ENCODE results near the gene MMP28. TPM values are rescaled to one million over a fixed set of nuclear protein-coding genes. Genes with fewer than 3 reads are reported as not detected.

MMP28 gene
- total and polyA plus RNA-seq, 10 of the 15 experiments (the other 5 are each of a cell fraction or from before 2014, with no cell fraction given), result not detected

- intact Hi-C loops (cut with micrococcal nuclease; ENCODE audit: unreplicated experiment) (no loop called here), in situ Hi-C loops (cut with MboI) (no loop called here)
- BruUV-seq (replicated peaks), result no TSS peak
- SMC1A ChIA-PET (ENCODE audit: uncharacterized antibody, unreplicated experiment), result interaction anchor here (1.2 kb wide), 1 partner anchor 10 kb away, joined by 3 read pairs; no protein-coding TSS in a partner anchor
- Histone ChIP-seq H3K9me3 (replicated peaks; ENCODE audit: control insufficient read depth, insufficient read depth, low read length) (no peaks in the 10 kb centered on the region), H3K36me3 (ENCODE audit: control insufficient read depth in 2 of 2, insufficient read depth in 2 of 2, low read length in 1 of 2) (peaks cover 3 to 5% of the 10 kb centered on the region in 2 experiments; a peak in 3 of 4 replicates), H3K4me1 (ENCODE audit: control insufficient read depth, insufficient read depth, low read length) (no peaks in the 10 kb centered on the region), H3K4me3 (no peak overlapping the region), H3K9ac (ENCODE audit: control insufficient read depth, insufficient read depth, low read length) (no peak overlapping the region), H3K79me2 (ENCODE audit: control insufficient read depth, insufficient read depth, low read length) (no peaks in the 10 kb centered on the region), H2AFZ (ENCODE audit: control insufficient read depth, low read depth, low read length) (no peak overlapping the region), H3K27me3 (replicated peaks in 1 of 2; ENCODE audit: control insufficient read depth in 2 of 2, insufficient read depth in 2 of 2, low read length in 1 of 2) (no peaks in the 10 kb centered on the region), H4K20me1 (ENCODE audit: control insufficient read depth, insufficient read depth) (no peaks in the 10 kb centered on the region), H3K27ac (ENCODE audit: control insufficient read depth, insufficient read depth) (no peak overlapping the region), H3K4me2 (ENCODE audit: control insufficient read depth, insufficient read depth) (no peak overlapping the region)
- RAD21 ChIA-PET (ENCODE audit: unreplicated experiment), result no interaction called here
- ATAC-seq (no peak), DNase-seq (ENCODE audit: low read depth, low spot score) (no peak), FAIRE-seq (no peak)
- 98% methylated on average over 5 of the region's 5 CpGs for WGBS (ENCODE audit: insufficient coverage, insufficient replicate concordance, low lambda C conversion rate, missing lambda C conversion rate)
- CTCF ChIA-PET, result interaction anchor here (3.1 kb wide), 1 partner anchor 21 kb away, joined by 11 read pairs; no protein-coding TSS in a partner anchor
- POLR2A ChIA-PET, result no interaction called here
- TF ChIP-seq NFYA (IDR thresholded peaks at IDR 0.05; ENCODE audit: borderline replicate concordance, low read depth, low read length) (no peak), WRNIP1 (IDR thresholded peaks at IDR 0.05; ENCODE audit: borderline replicate concordance, low read depth, low read length) (no peak), BCL3 (IDR thresholded peaks at IDR 0.05; ENCODE audit: borderline replicate concordance, insufficient read depth, low read depth, low read length, poor library complexity, severe bottlenecking) (no peak), DPF2 (IDR thresholded peaks at IDR 0.05) (no peak), ASH2L (IDR thresholded peaks at IDR 0.05; ENCODE audit: borderline replicate concordance, low read depth) (no peak), MTA2 (IDR thresholded peaks at IDR 0.05; ENCODE audit: low read depth) (no peak), POU2F2 (IDR thresholded peaks at IDR 0.05; ENCODE audit: borderline replicate concordance, low read depth, low read length) (no peak), PAX5 (IDR thresholded peaks at IDR 0.05; ENCODE audit: borderline replicate concordance, low read depth, low read length) (no peak), CHD4 (IDR thresholded peaks at IDR 0.05) (no peak), E2F8 (IDR thresholded peaks at IDR 0.05; ENCODE audit: low read depth, partially characterized antibody) (no peak), TCF7 (IDR thresholded peaks at IDR 0.05; ENCODE audit: borderline replicate concordance) (no peak), ZBTB33 (IDR thresholded peaks at IDR 0.05) (no peak), TAF1 (IDR thresholded peaks at IDR 0.05; ENCODE audit: borderline replicate concordance, low read depth, low read length) (no peak), IKZF2 (IDR thresholded peaks at IDR 0.05) (no peak), ZNF384 (IDR thresholded peaks at IDR 0.05; ENCODE audit: borderline replicate concordance, low read depth, low read length) (no peak), BACH1 (IDR thresholded peaks at IDR 0.05; ENCODE audit: borderline replicate concordance) (no peak), SPI1 (IDR thresholded peaks at IDR 0.05; ENCODE audit: borderline replicate concordance, insufficient read depth, low read depth, low read length) (no peak)
- TF ChIP-seq, protein P1, sequence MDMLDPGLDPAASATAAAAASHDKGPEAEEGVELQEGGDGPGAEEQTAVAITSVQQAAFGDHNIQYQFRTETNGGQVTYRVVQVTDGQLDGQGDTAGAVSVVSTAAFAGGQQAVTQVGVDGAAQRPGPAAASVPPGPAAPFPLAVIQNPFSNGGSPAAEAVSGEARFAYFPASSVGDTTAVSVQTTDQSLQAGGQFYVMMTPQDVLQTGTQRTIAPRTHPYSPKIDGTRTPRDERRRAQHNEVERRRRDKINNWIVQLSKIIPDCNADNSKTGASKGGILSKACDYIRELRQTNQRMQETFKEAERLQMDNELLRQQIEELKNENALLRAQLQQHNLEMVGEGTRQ (IDR thresholded peaks at IDR 0.05; ENCODE audit: borderline replicate concordance, low read depth, low read length), result no peak
These were observed 68.4 kb downstream of the MMP28 start for GRCh38 chr17:35726953-35727460.
